ENCODE measurements around the gene DIPK1A. TPM values are rescaled to one million over a fixed set of nuclear protein-coding genes. Genes with fewer than 3 reads are reported as not detected.
A peak's percentile ranks its signal among the peaks of the same experiment; 100 is the strongest.

Gene DIPK1A
- total RNA-seq, 3 donors from 2014 or later = 12.1 to 14.7 (median 14.4) TPM

GRCh38 chr1:92924501-92924900 lies 36.8 kb downstream of the DIPK1A start:
- Histone ChIP-seq H3K4me1 (no peaks in the 10 kb centered on the region), H3K9me3 (no peaks in the 10 kb centered on the region), H3K36me3 (no peaks in the 10 kb centered on the region), H3K27me3 (no peaks in the 10 kb centered on the region), H3K4me3 (no peak overlapping the region), H3K27ac (peak overlapping the region in 1 of 2 donors; percentile 5)
- TF ChIP-seq CTCF (IDR thresholded peaks at IDR 0.05) (no peak), POLR2A (IDR thresholded peaks at IDR 0.05) (no peak), POLR2AphosphoS5 (IDR thresholded peaks at IDR 0.05) (no peak)
- DNase-seq (ENCODE audit: low spot score in 2 of 2) = no peak
- intact Hi-C loops (cut with DNase I; ENCODE audit: low total_unique reads) = no loop called here

- intact Hi-C loops (cut with DNase I; ENCODE audit: low total_unique reads) = no loop called here
- TF ChIP-seq POLR2AphosphoS5 (IDR thresholded peaks at IDR 0.05) = no peak
- no peak for TF ChIP-seq POLR2A (IDR thresholded peaks at IDR 0.05)
- TF ChIP-seq CTCF (IDR thresholded peaks at IDR 0.05) = no peak
- no peaks in the 10 kb centered on the region for H3K9me3 ChIP-seq
- no peaks in the 10 kb centered on the region for H3K4me1 ChIP-seq
- H3K4me3 ChIP-seq = no peak overlapping the region
- DNase-seq (ENCODE audit: low spot score in 2 of 2) = no peak
- H3K36me3 ChIP-seq = no peaks in the 10 kb centered on the region
- no peaks in the 10 kb centered on the region for H3K27me3 ChIP-seq
- H3K27ac ChIP-seq = no peak overlapping the region
Measured at GRCh38 chr1:92923664-92924063, 37.6 kb downstream of the DIPK1A start.

- no peaks in the 10 kb centered on the region for H3K9me3 ChIP-seq
- no peak overlapping the region for H3K27ac ChIP-seq
- DNase-seq (ENCODE audit: low spot score in 2 of 2) = no peak
- intact Hi-C loops (cut with DNase I; ENCODE audit: low total_unique reads) = no loop called here
- H3K27me3 ChIP-seq = no peaks in the 10 kb centered on the region
- H3K36me3 ChIP-seq = no peaks in the 10 kb centered on the region
- no peaks in the 10 kb centered on the region for H3K4me1 ChIP-seq
- H3K4me3 ChIP-seq = no peak overlapping the region
- TF ChIP-seq POLR2AphosphoS5 (IDR thresholded peaks at IDR 0.05) = no peak
- no peak for TF ChIP-seq CTCF (IDR thresholded peaks at IDR 0.05)
- no peak for TF ChIP-seq POLR2A (IDR thresholded peaks at IDR 0.05)
Measured at GRCh38 chr1:92922356-92923035, 38.8 kb downstream of the DIPK1A start.

GRCh38 chr1:92921031-92922023 lies 39.9 kb downstream of the DIPK1A start:
- Histone ChIP-seq H3K4me1 (no peaks in the 10 kb centered on the region), H3K4me3 (no peak overlapping the region), H3K27ac (no peak overlapping the region), H3K9me3 (no peaks in the 10 kb centered on the region), H3K27me3 (no peaks in the 10 kb centered on the region), H3K36me3 (no peaks in the 10 kb centered on the region)
- no peak for TF ChIP-seq POLR2AphosphoS5 (IDR thresholded peaks at IDR 0.05)
- no peak for TF ChIP-seq POLR2A (IDR thresholded peaks at IDR 0.05)
- TF ChIP-seq CTCF (IDR thresholded peaks at IDR 0.05) = no peak
- no peak for DNase-seq (ENCODE audit: low spot score in 2 of 2)
- intact Hi-C loops (cut with DNase I; ENCODE audit: low total_unique reads) = no loop called here

GRCh38 chr1:92916899-92917298 lies 44.4 kb downstream of the DIPK1A start:
- no peak for TF ChIP-seq CTCF (IDR thresholded peaks at IDR 0.05)
- no peak for TF ChIP-seq POLR2A (IDR thresholded peaks at IDR 0.05)
- no peak for TF ChIP-seq POLR2AphosphoS5 (IDR thresholded peaks at IDR 0.05)
- no peak overlapping the region for H3K4me3 ChIP-seq
- H3K36me3 ChIP-seq = no peaks in the 10 kb centered on the region
- H3K27ac ChIP-seq = no peak overlapping the region
- intact Hi-C loops (cut with DNase I; ENCODE audit: low total_unique reads) = no loop called here
- H3K9me3 ChIP-seq = no peaks in the 10 kb centered on the region
- no peaks in the 10 kb centered on the region for H3K4me1 ChIP-seq
- H3K27me3 ChIP-seq = no peaks in the 10 kb centered on the region
- DNase-seq (ENCODE audit: low spot score in 2 of 2) = no peak

All from breast epithelium (tissue), 4 donors.